K562 (cell line): ENCODE measurements around the gene BZW1. TPM values are rescaled to one million over a fixed set of nuclear protein-coding genes. Genes with fewer than 3 reads are reported as not detected.
A peak's percentile ranks its signal among the peaks of the same experiment; 100 is the strongest.

Source experiments
- ATF4 ChIP-seq: fragments of 450-650 bp; formaldehyde crosslinking; IDR thresholded peaks from 2 replicates; pipeline ENCODE4 v1.4.0; 2022; ENCODE audit warnings: mild to moderate bottlenecking, moderate library complexity
- BRD4 ChIP-seq: fragments of 200-600 bp; sonication (generic); IDR thresholded peaks from 2 replicates; pipeline ENCODE4 v1.6.1; 2017; ENCODE audit warnings: inconsistent platforms
- ERF ChIP-seq: fragments of 450-650 bp; formaldehyde crosslinking; IDR thresholded peaks from 2 replicates; pipeline ENCODE4 v1.4.0; 2020; ENCODE audit warnings: mild to moderate bottlenecking, mixed read lengths
- ETV1 ChIP-seq: fragments of 450-650 bp; conservative IDR thresholded peaks from 2 replicates; pipeline ENCODE4 v1.6.1; 2016; ENCODE audit warnings: missing genetic modification characterization, control low read depth, low read depth, missing compliant biosample characterization
- ETV5 ChIP-seq: sonication (generic); formaldehyde crosslinking; IDR thresholded peaks from 2 replicates; pipeline ENCODE4 v1.4.0; 2020; ENCODE audit warnings: low read depth, mild to moderate bottlenecking, missing genetic modification reagents
- GTF3C2 ChIP-seq: IDR thresholded peaks from 3 replicates; pipeline ENCODE4 v1.6.1; 2011; ENCODE audit warnings: borderline replicate concordance, mild to moderate bottlenecking, moderate library complexity; ENCODE audit not compliant: insufficient read length; ENCODE audit errors: extremely low read depth
- HIVEP1 ChIP-seq: fragments of 250-450 bp; sonication (Bioruptor Pico); IDR thresholded peaks from 2 replicates; pipeline ENCODE4 v1.4.0; 2020; ENCODE audit warnings: mild to moderate bottlenecking
- KLF13 ChIP-seq: fragments of 450-650 bp; IDR thresholded peaks from 2 replicates; pipeline ENCODE4 v1.6.1; 2016; ENCODE audit warnings: missing genetic modification characterization, low read depth, mild to moderate bottlenecking, missing compliant biosample characterization, moderate library complexity, borderline replicate concordance
- NEUROD1 ChIP-seq: fragments of 150-350 bp; IDR thresholded peaks from 2 replicates; pipeline ENCODE4 v1.6.1; 2014; ENCODE audit warnings: borderline replicate concordance, low read length, low read depth; ENCODE audit not compliant: partially characterized antibody
- NR2C2 ChIP-seq, 2 experiments: fragments of 200-800 bp in 1 of 2; sonication (Bioruptor generic) in 1 of 2; sonication (generic) in 1 of 2; formaldehyde crosslinking in 1 of 2; IDR thresholded peaks; 2 replicates each; pipeline versions ENCODE4 v1.6.1 to v1.8.0; 2016 to 2022; ENCODE audit warnings: mild to moderate bottlenecking in 1 of 2, missing compliant biosample characterization in 1 of 2, missing genetic modification characterization in 1 of 2, missing genetic modification reagents in 1 of 2
- PCBP1 ChIP-seq: fragments of 200-400 bp; formaldehyde crosslinking; IDR thresholded peaks from 2 replicates; pipeline ENCODE4 v1.6.1; 2018; ENCODE audit warnings: mild to moderate bottlenecking, low read depth, low read length; ENCODE audit not compliant: poor library complexity, severe bottlenecking
- POLR2H ChIP-seq: IDR thresholded peaks from 2 replicates; pipeline ENCODE4 v1.6.1; 2016; ENCODE audit warnings: missing genetic modification characterization, low read depth, mild to moderate bottlenecking, control low read depth, missing compliant biosample characterization, moderate library complexity
- TAF1 ChIP-seq: IDR thresholded peaks from 2 replicates; pipeline ENCODE4 v1.6.1; 2011; ENCODE audit warnings: mild to moderate bottlenecking, low read length, moderate library complexity; ENCODE audit not compliant: insufficient read depth, control insufficient read depth, severe bottlenecking; ENCODE audit errors: extremely low read depth
- TFAP4 ChIP-seq: sonication (generic); formaldehyde crosslinking; IDR thresholded peaks from 2 replicates; pipeline ENCODE4 v1.8.0; 2022; ENCODE audit warnings: missing genetic modification reagents, mild to moderate bottlenecking, moderate library complexity, borderline replicate concordance
- TRIM24 ChIP-seq, 2 experiments: fragments of 450-650 bp; IDR thresholded peaks; 2 replicates each; pipeline ENCODE4 v1.6.1; 2016
- ZBTB11 ChIP-seq, 3 experiments: fragments of 200-800 bp in 1 of 3; fragments of 250-450 bp in 1 of 3; fragments of 450-650 bp in 1 of 3; sonication (Bioruptor Pico) in 1 of 3; sonication (Bioruptor generic) in 1 of 3; formaldehyde crosslinking in 1 of 3; IDR thresholded peaks; 2 replicates each; pipeline versions ENCODE4 v1.6.1 to v1.8.0; 2016 to 2022; ENCODE audit warnings: mild to moderate bottlenecking in 2 of 3, missing genetic modification characterization in 2 of 3, missing compliant biosample characterization in 1 of 3, moderate library complexity in 1 of 3
- ZNF316 ChIP-seq: fragments of 450-650 bp; IDR thresholded peaks from 2 replicates; pipeline ENCODE4 v1.6.1; 2016
- polyA plus RNA-seq, 8 experiments: library from polyadenylated mRNA; depleted of rRNA in 4 of 8; stranded (reverse) in 5 of 8; unstranded in 3 of 8; fragments of >200 nt; fragmentation: Nextera tagmentation in 2 of 8; fragmentation: Illumina TruSeq in 1 of 8; extraction: Ambion mirVana in 2 of 8; extraction: Trizol in 1 of 8; gene quantifications; 2 replicates each; pipeline versions ENCODE4 v1.2.1 to v1.2.3, GENCODE V29; 2011 to 2014; ENCODE audit warnings: inconsistent platforms in 1 of 8, missing spikeins in 1 of 8
- total RNA-seq, 7 experiments: library from RNA; depleted of rRNA in 6 of 7; stranded (reverse); fragments of >200 nt in 6 of 7; fragmentation: Illumina TruSeq in 2 of 7; extraction: Trizol in 2 of 7; gene quantifications; 2 replicates each; pipeline versions ENCODE4 v1.2.1 to v1.2.3, GENCODE V29; 2011 to 2021; ENCODE audit warnings: low replicate concordance in 1 of 7

BZW1 gene
- total and polyA plus RNA-seq, 9 of the 15 experiments (the other 6 are each of a cell fraction or from before 2014, with no cell fraction given), result 110 to 244 (median 198) TPM

- peak; percentile 43 for TF ChIP-seq NEUROD1
- peak in 1 of 3 experiments; percentile 71; a peak in 2 of 6 replicates for TF ChIP-seq ZBTB11 (CRISPR knock-in tag; IDR thresholded peaks at IDR 0.05)
- peak; percentile 88 for TF ChIP-seq ETV5 (CRISPR knock-in tag)
- 0 out of 2 replicates have a peak, but pooled peaks have one; percentile 18 for TF ChIP-seq ATF4 (CRISPR knock-in tag)
- TF ChIP-seq TFAP4 (CRISPR knock-in tag), result peak; percentile 94
- peak; percentile 70 for TF ChIP-seq PCBP1
- TF ChIP-seq POLR2H, result peak; percentile 75
- no peak for TF ChIP-seq NR2C2 (CRISPR knock-in tag; IDR thresholded peaks at IDR 0.05)
- TF ChIP-seq NR2C2 (tag; IDR thresholded peaks at IDR 0.05), result peak; percentile 64
- peak; percentile 91 for TF ChIP-seq TAF1
- no peak for TF ChIP-seq HIVEP1 (CRISPR knock-in tag)
- TF ChIP-seq KLF13 (tag), result no peak
- no peak for TF ChIP-seq ZNF316
- peak; percentile 87 for TF ChIP-seq ETV1 (tag)
- no peak for TF ChIP-seq ERF (CRISPR knock-in tag)
- no peak for TF ChIP-seq GTF3C2
- peak; percentile 64; the same call in 1 of the 2 replicates for TF ChIP-seq BRD4
- 0 out of 4 replicates have a peak, but pooled peaks of 1 of the 2 experiments have one; percentile 41 for TF ChIP-seq TRIM24 (IDR thresholded peaks at IDR 0.05)
These were observed at the start of gene BZW1 (continued) for GRCh38 chr2:200811333-200812121.
